Upper lobe of left lung (tissue), 4 donors: ENCODE data around the gene FNDC5.
"Not testable (repeated sequence)": the region's sequence is repeated elsewhere in the genome, so short reads cannot be mapped to it uniquely, and the experiment has no call there.

Source experiments
- POLR2A ChIP-seq, 4 donors: fragments of 450-650 bp; IDR thresholded peaks; one replicate each; pipeline ENCODE4 v1.5.1; 2016 to 2017; ENCODE audit warnings: antibody characterized with exemption in 4 of 4, mild to moderate bottlenecking in 2 of 4
- POLR2AphosphoS5 ChIP-seq, 2 donors: sonication (generic); formaldehyde crosslinking; IDR thresholded peaks; one replicate each; pipeline ENCODE4 v1.5.1; 2017; ENCODE audit warnings: antibody characterized with exemption in 2 of 2
- TF ChIP-seq, protein P1 (sequence below), 6 experiments: fragments of 450-650 bp in 4 of 6; fragments of 200-600 bp in 2 of 6; sonication (generic) in 2 of 6; IDR thresholded peaks; one replicate each; pipeline ENCODE4 v1.5.1; 2016 to 2019; ENCODE audit warnings: antibody characterized with exemption in 6 of 6

DNA sequence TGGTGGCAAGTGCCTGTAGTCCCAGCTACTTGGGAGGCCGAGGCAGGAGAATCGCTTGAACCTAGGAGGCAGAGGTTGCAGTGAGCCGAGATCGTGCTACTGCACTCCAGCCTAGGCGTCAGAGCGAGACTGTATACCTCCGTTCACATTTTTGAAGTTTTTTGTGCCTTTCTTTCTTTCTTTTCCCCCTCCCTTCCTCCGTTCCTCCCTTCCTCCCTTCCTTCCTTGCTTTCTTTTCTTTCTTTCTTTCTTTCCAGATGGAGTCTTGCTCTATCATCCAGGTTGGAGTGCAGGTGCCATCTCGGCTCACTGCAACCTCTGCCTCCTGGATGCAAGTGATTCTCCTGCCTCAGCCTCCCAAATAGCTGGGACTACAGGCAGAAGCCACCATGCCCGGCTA, 34.9 kb upstream of the FNDC5 start:
- TF ChIP-seq, protein P1, sequence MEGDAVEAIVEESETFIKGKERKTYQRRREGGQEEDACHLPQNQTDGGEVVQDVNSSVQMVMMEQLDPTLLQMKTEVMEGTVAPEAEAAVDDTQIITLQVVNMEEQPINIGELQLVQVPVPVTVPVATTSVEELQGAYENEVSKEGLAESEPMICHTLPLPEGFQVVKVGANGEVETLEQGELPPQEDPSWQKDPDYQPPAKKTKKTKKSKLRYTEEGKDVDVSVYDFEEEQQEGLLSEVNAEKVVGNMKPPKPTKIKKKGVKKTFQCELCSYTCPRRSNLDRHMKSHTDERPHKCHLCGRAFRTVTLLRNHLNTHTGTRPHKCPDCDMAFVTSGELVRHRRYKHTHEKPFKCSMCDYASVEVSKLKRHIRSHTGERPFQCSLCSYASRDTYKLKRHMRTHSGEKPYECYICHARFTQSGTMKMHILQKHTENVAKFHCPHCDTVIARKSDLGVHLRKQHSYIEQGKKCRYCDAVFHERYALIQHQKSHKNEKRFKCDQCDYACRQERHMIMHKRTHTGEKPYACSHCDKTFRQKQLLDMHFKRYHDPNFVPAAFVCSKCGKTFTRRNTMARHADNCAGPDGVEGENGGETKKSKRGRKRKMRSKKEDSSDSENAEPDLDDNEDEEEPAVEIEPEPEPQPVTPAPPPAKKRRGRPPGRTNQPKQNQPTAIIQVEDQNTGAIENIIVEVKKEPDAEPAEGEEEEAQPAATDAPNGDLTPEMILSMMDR (IDR thresholded peaks at IDR 0.05) = not testable (repeated sequence)
- not testable (repeated sequence) for TF ChIP-seq POLR2AphosphoS5, POLR2A (IDR thresholded peaks at IDR 0.05)
